Body of pancreas (tissue), 4 donors: ENCODE data around the gene SSC5D. TPM values are rescaled to one million over a fixed set of nuclear protein-coding genes. Genes with fewer than 3 reads are reported as not detected.

ENCODE experiments used
- ATAC-seq: fragments of 150-250 bp; one replicate; pipeline ENCODE4 v1.9.1; 2016
- DNase-seq, 4 donors: peaks; one replicate each; pipeline ENCODE4 v3.0.0-alpha.2; 2019
- H3K27ac ChIP-seq, 4 donors: fragments of 200-600 bp; sonication (generic); 1 replicate in 3 of 4; 2 replicates in 1 of 4; pipeline versions ENCODE4 v1.5.1 to v1.6.1; 2016 to 2019; ENCODE audit warnings: mild to moderate bottlenecking in 1 of 4, mixed read lengths in 1 of 4, moderate library complexity in 1 of 4
- H3K27me3 ChIP-seq, 2 donors: fragments of 200-600 bp; sonication (generic); one replicate each; pipeline ENCODE4 v1.6.0; 2016; ENCODE audit warnings: mild to moderate bottlenecking in 1 of 2
- H3K36me3 ChIP-seq, 2 donors: fragments of 200-600 bp; sonication (generic); replicated peaks in 1 of 2; 2 replicates each; pipeline ENCODE4 v1.5.1; 2016; ENCODE audit warnings: low read depth in 2 of 2; ENCODE audit not compliant: insufficient read depth in 1 of 2
- H3K4me1 ChIP-seq: fragments of 200-600 bp; sonication (generic); one replicate; pipeline ENCODE4 v1.6.0; 2016
- H3K4me3 ChIP-seq, 2 donors: fragments of 200-600 bp; sonication (generic); 1 replicate in 1 of 2; 2 replicates in 1 of 2; pipeline ENCODE4 v1.5.1; 2016 to 2019
- H3K9me3 ChIP-seq, 3 donors: fragments of 200-600 bp; sonication (generic); 1 replicate in 2 of 3; 2 replicates in 1 of 3; pipeline ENCODE4 v1.5.1; 2016
- CTCF ChIP-seq, 7 experiments: fragments of 450-650 bp in 4 of 7; fragments of 200-600 bp in 3 of 7; sonication (generic) in 3 of 7; IDR thresholded peaks; one replicate each; pipeline ENCODE4 v1.5.1; 2016 to 2019; ENCODE audit warnings: antibody characterized with exemption in 7 of 7
- POLR2A ChIP-seq, 3 donors: fragments of 450-650 bp; IDR thresholded peaks; one replicate each; pipeline ENCODE4 v1.6.1; 2016; ENCODE audit warnings: antibody characterized with exemption in 3 of 3, mild to moderate bottlenecking in 2 of 3
- WGBS, 2 donors: methylation state at CpG; one replicate each; pipeline ENCODE4 v1.1.5; 2017; 5-methylcytosine and 5-hydroxymethylcytosine counted together
- intact Hi-C: fragments of 100-400 bp; cut with DNase I; formaldehyde crosslinking; loops from one replicate; pipeline ENCODE4 v1.15.1; 2023
- total RNA-seq, 2 donors: library from RNA; depleted of rRNA; stranded (reverse); fragments of >200 nt; gene quantifications; one replicate each; pipeline ENCODE4 v1.1.0, GENCODE V29; 2016

Gene SSC5D
- total RNA-seq, 2 donors from 2014 or later = 2.6 to 3.3 TPM

GRCh38 chr19:55520691-55521292, 32.6 kb downstream of the SSC5D start:
- no peaks in the 10 kb centered on the region for H3K36me3 ChIP-seq
- H3K4me1 ChIP-seq = peaks cover 5% of the 10 kb centered on the region
- H3K4me3 ChIP-seq = no peak overlapping the region
- ATAC-seq = no peak
- TF ChIP-seq CTCF (IDR thresholded peaks at IDR 0.05) (no peak), POLR2A (IDR thresholded peaks at IDR 0.05) (no peak)
- no peaks in the 10 kb centered on the region for H3K9me3 ChIP-seq
- WGBS, 2 donors = 56 to 63% methylated on average over 13 to 14 of the region's 14 CpGs
- no peak for DNase-seq
- no peaks in the 10 kb centered on the region for H3K27me3 ChIP-seq
- no peak overlapping the region for H3K27ac ChIP-seq
- intact Hi-C loops = no loop called here

- TF ChIP-seq POLR2A (IDR thresholded peaks at IDR 0.05) (no peak), CTCF (IDR thresholded peaks at IDR 0.05) (no peak)
- no peak overlapping the region for H3K27ac ChIP-seq
- no peaks in the 10 kb centered on the region for H3K27me3 ChIP-seq
- peaks cover 10% of the 10 kb centered on the region for H3K4me1 ChIP-seq
- WGBS, 2 donors = 38 to 42% methylated on average over 17 to 22 of the region's 29 CpGs
- no peak for DNase-seq
- no peak for ATAC-seq
- no peaks in the 10 kb centered on the region for H3K36me3 ChIP-seq
- intact Hi-C loops = no loop called here
- H3K4me3 ChIP-seq = no peak overlapping the region
- no peaks in the 10 kb centered on the region for H3K9me3 ChIP-seq
Observed at GRCh38 chr19:55525289-55526101, 37.3 kb downstream of the SSC5D start.

- 22 to 52% methylated on average over 13 to 35 of the region's 35 CpGs for WGBS, 2 donors
- Histone ChIP-seq H3K4me1 (peaks cover 10% of the 10 kb centered on the region), H3K27me3 (no peaks in the 10 kb centered on the region), H3K36me3 (no peaks in the 10 kb centered on the region), H3K9me3 (no peaks in the 10 kb centered on the region), H3K27ac (peak overlapping the region in 2 of 4 donors; percentile 38 to 57), H3K4me3 (no peak overlapping the region)
- ATAC-seq = peak; percentile 67
- DNase-seq = peak; percentile 53 to 79 (median 76)
- intact Hi-C loops = no loop called here
- TF ChIP-seq POLR2A (IDR thresholded peaks at IDR 0.05) (no peak), CTCF (IDR thresholded peaks at IDR 0.05) (no peak)
Observed at GRCh38 chr19:55526216-55527196, 38.3 kb downstream of the SSC5D start.

GRCh38 chr19:55527197-55528029, 39.2 kb downstream of the SSC5D start:
- 66 to 69% methylated on average over 21 to 22 of the region's 22 CpGs for WGBS, 2 donors
- Histone ChIP-seq H3K27ac (no peak overlapping the region), H3K9me3 (no peaks in the 10 kb centered on the region), H3K4me1 (peaks cover 10% of the 10 kb centered on the region), H3K36me3 (no peaks in the 10 kb centered on the region), H3K27me3 (no peaks in the 10 kb centered on the region), H3K4me3 (no peak overlapping the region)
- DNase-seq (no peak), ATAC-seq (no peak)
- TF ChIP-seq CTCF (IDR thresholded peaks at IDR 0.05) (no peak), POLR2A (IDR thresholded peaks at IDR 0.05) (no peak)
- intact Hi-C loops = no loop called here
